ENCODE measurements around the gene ZBTB25.

- no peak for TF ChIP-seq CTCF (IDR thresholded peaks at IDR 0.05 in 4 of 5, conservative IDR thresholded peaks at IDR 0.05 in 1 of 5)
- TF ChIP-seq POLR2A (IDR thresholded peaks at IDR 0.05): no peak
Measured at GRCh38 chr14:64464651-64465050, 39.0 kb downstream of the ZBTB25 start.
